ENCODE measurements around the gene MARK4.

DNA sequence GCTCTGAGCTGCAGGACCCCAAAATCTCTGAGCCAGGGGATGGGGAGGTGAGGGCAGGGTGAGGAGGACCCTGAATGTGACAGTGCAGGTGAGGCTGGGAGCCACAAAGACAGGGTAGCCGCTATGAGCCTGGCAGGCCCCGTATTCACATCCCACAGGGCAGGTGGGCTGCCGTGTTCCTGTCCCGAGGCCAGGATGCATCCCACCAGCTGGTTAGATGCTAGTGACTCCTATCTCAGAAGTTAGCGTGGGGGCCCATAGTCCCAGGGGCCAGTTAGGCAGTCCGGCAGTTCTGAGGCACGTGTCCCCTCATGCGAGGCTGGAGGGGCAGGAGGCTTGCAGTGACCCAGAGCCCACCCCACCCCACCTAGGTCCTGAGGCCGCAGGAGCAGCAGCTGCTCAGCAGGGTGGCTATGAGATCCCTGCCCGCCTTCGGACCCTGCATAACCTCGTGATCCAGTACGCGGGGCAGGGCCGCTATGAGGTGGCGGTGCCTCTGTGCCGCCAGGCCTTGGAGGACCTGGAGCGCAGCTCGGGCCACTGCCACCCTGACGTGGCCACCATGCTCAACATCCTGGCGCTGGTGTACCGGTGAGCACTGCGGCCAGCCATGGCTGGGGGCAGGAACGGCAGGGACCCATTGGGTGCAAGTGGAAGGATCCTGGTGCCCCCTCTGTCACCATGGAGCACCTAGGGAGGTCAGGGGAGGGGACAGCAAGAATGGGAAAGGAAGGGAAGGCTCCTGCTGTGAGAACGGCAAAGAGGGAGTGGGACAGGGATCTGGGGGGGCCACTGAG is 96.7 kb downstream of the MARK4 start:
- TF ChIP-seq EZH2 (IDR thresholded peaks at IDR 0.05; ENCODE audit: insufficient read depth, poor library complexity, severe bottlenecking) (no peak), EZH2phosphoT487 (IDR thresholded peaks at IDR 0.05; ENCODE audit: insufficient read depth, low read depth) (no peak)

Measured in GM23248 (cell line).